GM18526 (cell line): Measurements from ENCODE around the gene ZBTB8A.

Source experiments
- POLR2A ChIP-seq: IDR thresholded peaks from 3 replicates; pipeline ENCODE4 v1.6.1; 2011; ENCODE audit not compliant: insufficient read length; ENCODE audit errors: extremely low read depth

Gene ZBTB8A

GRCh38 chr1:32600034-32600433 is 60.8 kb downstream of the ZBTB8A start:
- no peak for TF ChIP-seq POLR2A

- no peak for TF ChIP-seq POLR2A
Observed at GRCh38 chr1:32605711-32606424, 66.6 kb downstream of the ZBTB8A start.

- no peak for TF ChIP-seq POLR2A
Observed at GRCh38 chr1:32606565-32607371, 67.5 kb downstream of the ZBTB8A start.

GRCh38 chr1:32609180-32609579 is 70.0 kb downstream of the ZBTB8A start:
- TF ChIP-seq POLR2A: no peak

GRCh38 chr1:32611859-32612188 is 72.6 kb downstream of the ZBTB8A start:
- TF ChIP-seq POLR2A: no peak

GRCh38 chr1:32612189-32612881 is 73.1 kb downstream of the ZBTB8A start:
- TF ChIP-seq POLR2A: peak; percentile 50

GRCh38 chr1:32613472-32613871 is 74.2 kb downstream of the ZBTB8A start:
- no peak for TF ChIP-seq POLR2A

- TF ChIP-seq POLR2A: no peak
Observed at GRCh38 chr1:32618673-32619221, 79.5 kb downstream of the ZBTB8A start.

GRCh38 chr1:32619701-32620485 is 80.7 kb downstream of the ZBTB8A start:
- no peak for TF ChIP-seq POLR2A

GRCh38 chr1:32622205-32622604 is 83.0 kb downstream of the ZBTB8A start:
- no peak for TF ChIP-seq POLR2A

GRCh38 chr1:32622806-32623681 is 83.8 kb downstream of the ZBTB8A start:
- no peak for TF ChIP-seq POLR2A

- TF ChIP-seq POLR2A: no peak
Observed at GRCh38 chr1:32623775-32624174, 84.5 kb downstream of the ZBTB8A start.

GRCh38 chr1:32626176-32626575 is 86.9 kb downstream of the ZBTB8A start:
- TF ChIP-seq POLR2A: no peak

GRCh38 chr1:32627596-32628162 is 88.5 kb downstream of the ZBTB8A start:
- no peak for TF ChIP-seq POLR2A
